LNCAP (cell line): ENCODE results near the gene SMYD3.

Experiments used
- CTCF ChIP-seq: fragments of 450-650 bp; IDR thresholded peaks from 2 replicates; pipeline ENCODE4 v1.5.1; 2017; ENCODE audit warnings: mild to moderate bottlenecking

Gene SMYD3

GRCh38 chr1:246515390-246516005 is 8.4 kb upstream of the SMYD3 start:
- no peak for TF ChIP-seq CTCF

GRCh38 chr1:246513619-246514343 is 6.7 kb upstream of the SMYD3 start:
- TF ChIP-seq CTCF: no peak

GRCh38 chr1:246513041-246513440 is 6.0 kb upstream of the SMYD3 start:
- no peak for TF ChIP-seq CTCF

- no peak for TF ChIP-seq CTCF
Measured at GRCh38 chr1:246512635-246513034, 5.6 kb upstream of the SMYD3 start.

- TF ChIP-seq CTCF: no peak
Measured at GRCh38 chr1:246512230-246512629, 5.2 kb upstream of the SMYD3 start.

GRCh38 chr1:246511203-246511602 is 4.1 kb upstream of the SMYD3 start:
- TF ChIP-seq CTCF: no peak

- no peak for TF ChIP-seq CTCF
Measured at GRCh38 chr1:246510147-246511030, 3.3 kb upstream of the SMYD3 start.
